GM23338 (cell line): ENCODE results near the gene GRP. TPM values are rescaled to one million over a fixed set of nuclear protein-coding genes. Genes with fewer than 3 reads are reported as not detected.

Experiments
- ATAC-seq: fragments of 200-7000 bp; cut with Tn5 transposase; 3 replicates; pipeline ENCODE4 v1.9.1; 2020
- DNase-seq: peaks from one replicate; pipeline ENCODE4 v3.0.0-alpha.2; 2015; ENCODE audit warnings: low spot score
- H2AFZ ChIP-seq: fragments of 200-600 bp; sonication (generic); 2 replicates; pipeline ENCODE4 v1.8.0; 2016; ENCODE audit warnings: antibody characterized with exemption, mild to moderate bottlenecking, moderate library complexity
- H3F3A ChIP-seq: fragments of 200-600 bp; sonication (generic); replicated peaks from 2 replicates; pipeline ENCODE4 v1.8.0; 2017; ENCODE audit warnings: antibody characterized with exemption, mixed run types, low read depth
- H3K27ac ChIP-seq: fragments of 200-600 bp; sonication (generic); 2 replicates; pipeline ENCODE4 v1.6.1; 2016; ENCODE audit warnings: low read depth
- H3K27me3 ChIP-seq: fragments of 200-600 bp; sonication (generic); 2 replicates; pipeline ENCODE4 v1.8.0; 2016; ENCODE audit warnings: mild to moderate bottlenecking, mixed run types, moderate library complexity; ENCODE audit not compliant: insufficient read depth
- H3K36me3 ChIP-seq: fragments of 200-600 bp; sonication (generic); 2 replicates; pipeline ENCODE4 v1.8.0; 2016; ENCODE audit warnings: mild to moderate bottlenecking; ENCODE audit not compliant: insufficient read depth
- H3K4me1 ChIP-seq: fragments of 200-600 bp; sonication (generic); 2 replicates; pipeline ENCODE4 v1.8.0; 2016; ENCODE audit warnings: mild to moderate bottlenecking, moderate library complexity; ENCODE audit not compliant: insufficient read depth
- H3K4me2 ChIP-seq: fragments of 200-600 bp; sonication (generic); 2 replicates; pipeline ENCODE4 v1.7.1; 2017; ENCODE audit warnings: mixed run types
- H3K4me3 ChIP-seq: fragments of 200-600 bp; sonication (generic); 2 replicates; pipeline ENCODE4 v1.6.1; 2016; ENCODE audit warnings: mixed run types
- H3K79me2 ChIP-seq: fragments of 200-600 bp; sonication (generic); replicated peaks from 2 replicates; pipeline ENCODE4 v1.8.0; 2017; ENCODE audit warnings: mild to moderate bottlenecking; ENCODE audit not compliant: insufficient read depth
- H3K9me2 ChIP-seq: fragments of 200-600 bp; sonication (generic); 2 replicates; pipeline ENCODE4 v1.8.0; 2017; ENCODE audit not compliant: insufficient read depth
- H4K20me1 ChIP-seq: fragments of 200-600 bp; sonication (generic); replicated peaks from 2 replicates; pipeline ENCODE4 v1.8.0; 2017; ENCODE audit warnings: mild to moderate bottlenecking; ENCODE audit not compliant: insufficient read depth
- H3K27ac Mint-ChIP-seq: 2 replicates; pipeline ENCODE4 v1.8.0; 2020; ENCODE audit warnings: inconsistent platforms, mild to moderate bottlenecking, moderate library complexity, mixed read lengths
- H3K27me3 Mint-ChIP-seq: 3 replicates; pipeline ENCODE4 v1.8.0; 2022; ENCODE audit warnings: low read depth, mild to moderate bottlenecking, moderate library complexity, mixed read lengths, inconsistent platforms; ENCODE audit not compliant: insufficient read depth, poor library complexity
- H3K36me3 Mint-ChIP-seq: 3 replicates; pipeline ENCODE4 v1.8.0; 2021; ENCODE audit warnings: low read depth, mild to moderate bottlenecking, inconsistent platforms, moderate library complexity, mixed read lengths
- H3K4me1 Mint-ChIP-seq: 3 replicates; pipeline ENCODE4 v1.8.0; 2020; ENCODE audit warnings: mild to moderate bottlenecking, inconsistent platforms, mixed read lengths
- H3K4me3 Mint-ChIP-seq: 3 replicates; pipeline ENCODE4 v1.8.0; 2021; ENCODE audit warnings: moderate library complexity, mild to moderate bottlenecking, inconsistent platforms, mixed read lengths
- H3K9me3 Mint-ChIP-seq: 3 replicates; pipeline ENCODE4 v1.8.0; 2020; ENCODE audit warnings: moderate library complexity, mild to moderate bottlenecking, inconsistent platforms, mixed read lengths
- CREB1 ChIP-seq: fragments of 250-450 bp; sonication (Bioruptor Pico); IDR thresholded peaks from 2 replicates; pipeline ENCODE4 v1.5.0; 2020; ENCODE audit warnings: low read depth, mild to moderate bottlenecking, moderate library complexity
- CTCF ChIP-seq, 2 experiments: fragments of 200-600 bp in 1 of 2; sonication (generic) in 1 of 2; conservative IDR thresholded peaks; 2 replicates each; pipeline versions ENCODE4 v1.5.1 to v1.6.1; 2016 to 2017; ENCODE audit warnings: antibody characterized with exemption in 2 of 2, low read depth in 2 of 2, mild to moderate bottlenecking in 2 of 2, moderate library complexity in 1 of 2
- ETS1 ChIP-seq: IDR thresholded peaks from 2 replicates; pipeline ENCODE4 v1.6.1; 2016; ENCODE audit warnings: antibody characterized with exemption
- EZH2 ChIP-seq: fragments of 200-600 bp; sonication (generic); IDR thresholded peaks from one replicate; pipeline ENCODE4 v1.8.0; 2017; ENCODE audit warnings: antibody characterized with exemption, mild to moderate bottlenecking, low read depth; ENCODE audit not compliant: unreplicated experiment
- EZH2phosphoT487 ChIP-seq: fragments of 200-600 bp; sonication (generic); IDR thresholded peaks from one replicate; pipeline ENCODE4 v1.8.1; 2018; ENCODE audit warnings: antibody characterized with exemption; ENCODE audit not compliant: unreplicated experiment
- JUNB ChIP-seq: IDR thresholded peaks from one replicate; pipeline ENCODE4 v1.6.1; 2016; ENCODE audit warnings: antibody characterized with exemption; ENCODE audit not compliant: unreplicated experiment
- NANOG ChIP-seq: IDR thresholded peaks from 2 replicates; pipeline ENCODE4 v1.6.1; 2016; ENCODE audit warnings: antibody characterized with exemption, borderline replicate concordance
- POLR2AphosphoS5 ChIP-seq: IDR thresholded peaks from 2 replicates; pipeline ENCODE4 v1.6.1; 2016; ENCODE audit warnings: antibody characterized with exemption, low read depth
- REST ChIP-seq: IDR thresholded peaks from one replicate; pipeline ENCODE4 v1.6.1; 2018; ENCODE audit warnings: antibody characterized with exemption; ENCODE audit not compliant: unreplicated experiment
- STAT1 ChIP-seq: IDR thresholded peaks from one replicate; pipeline ENCODE4 v1.6.1; 2016; ENCODE audit warnings: antibody characterized with exemption; ENCODE audit not compliant: unreplicated experiment
- ZNF114 ChIP-seq: fragments of 250-450 bp; sonication (Bioruptor Pico); IDR thresholded peaks from 2 replicates; pipeline ENCODE4 v1.5.0; 2020; ENCODE audit warnings: mild to moderate bottlenecking, moderate library complexity
- ZNF331 ChIP-seq: fragments of 250-450 bp; sonication (Bioruptor Pico); IDR thresholded peaks from 2 replicates; pipeline ENCODE4 v1.5.0; 2020; ENCODE audit warnings: low read depth, mild to moderate bottlenecking, moderate library complexity
- ZNF462 ChIP-seq: fragments of 250-450 bp; sonication (Bioruptor Pico); IDR thresholded peaks from 2 replicates; pipeline ENCODE4 v1.5.0; 2020; ENCODE audit warnings: mild to moderate bottlenecking, moderate library complexity
- polyA plus RNA-seq: library from polyadenylated mRNA; unstranded; fragments of >200 nt; fragmentation: Nextera tagmentation; extraction: Ambion mirVana; gene quantifications from 2 replicates; pipeline ENCODE4 v1.2.1, GENCODE V29; 2016
- total RNA-seq: library from RNA; depleted of rRNA; stranded (reverse); fragments of >200 nt; shearing (Covaris generic); gene quantifications from 2 replicates; pipeline ENCODE4 v1.2.3, GENCODE V29; 2014

Gene GRP
- total and polyA plus RNA-seq, 2 experiments from 2014 or later, result not detected

GRCh38 chr18:59211629-59212028, 8.3 kb upstream of the GRP start:
- ATAC-seq (no peak), DNase-seq (no peak)
- TF ChIP-seq CTCF (conservative IDR thresholded peaks at IDR 0.05; ENCODE audit: low read depth in 2 of 2) (no peak), ZNF114 (CRISPR knock-in tag) (no peak), NANOG (no peak), ETS1 (no peak), POLR2AphosphoS5 (no peak), ZNF462 (CRISPR knock-in tag) (no peak), JUNB (no peak), ZNF331 (CRISPR knock-in tag) (no peak), EZH2phosphoT487 (no peak), CREB1 (no peak), EZH2 (no peak), REST (no peak), STAT1 (no peak)
- no peaks in the 10 kb centered on the region for H3K9me2 ChIP-seq
- H3K36me3 ChIP-seq, result no peaks in the 10 kb centered on the region
- no peaks in the 10 kb centered on the region for H3F3A ChIP-seq
- H3K27ac ChIP-seq, result no peak overlapping the region
- H3K4me1 ChIP-seq, result no peaks in the 10 kb centered on the region; the same call in 1 of the 2 replicates
- H3K9me3 Mint-ChIP-seq, result no peaks in the 10 kb centered on the region
- no peak overlapping the region for H3K4me3 Mint-ChIP-seq
- H3K79me2 ChIP-seq, result no peaks in the 10 kb centered on the region
- no peak overlapping the region for H3K4me3 ChIP-seq
- H3K27me3 Mint-ChIP-seq, result peaks cover 2% of the 10 kb centered on the region
- H4K20me1 ChIP-seq, result no peaks in the 10 kb centered on the region
- peaks cover 15% of the 10 kb centered on the region for H3K27me3 ChIP-seq
- peaks cover 16% of the 10 kb centered on the region; the same call in 2 of the 3 replicates for H3K4me1 Mint-ChIP-seq
- no peak overlapping the region for H3K4me2 ChIP-seq
- H2AFZ ChIP-seq, result no peak overlapping the region
- H3K36me3 Mint-ChIP-seq, result no peaks in the 10 kb centered on the region
- no peak overlapping the region for H3K27ac Mint-ChIP-seq
